Right ventricle myocardium superior (tissue), 1 donor: ENCODE data around the gene CALR3. TPM values are rescaled to one million over a fixed set of nuclear protein-coding genes. Genes with fewer than 3 reads are reported as not detected.
A peak's percentile ranks its signal among the peaks of the same experiment; 100 is the strongest.

ENCODE experiments used
- ATAC-seq: fragments of 200-7000 bp; cut with Tn5 transposase; one replicate; pipeline ENCODE4 v1.9.1; 2020; ENCODE audit warnings: mild to moderate bottlenecking; ENCODE audit not compliant: poor library complexity
- DNase-seq: peaks from one replicate; pipeline ENCODE4 v3.0.0-alpha.2; 2020
- intact Hi-C: fragments of 100-400 bp; cut with DNase I; formaldehyde crosslinking; loops from one replicate; pipeline ENCODE4 v1.11.2; 2022
- total RNA-seq: library from RNA; stranded (reverse); fragmentation: NEBNext Ultra II Directional; extraction: Animal tissue kit (Norgen Biotek cat#: 25700); gene quantifications from one replicate; pipeline ENCODE4 v1.2.1, GENCODE V29; 2021
- donor health status: DM: no; HTN: yes; CAD: no; lungs with severe emphysema.

Gene CALR3
- total RNA-seq, 1 donor from 2014 or later: not detected

- intact Hi-C loops: no loop called here
- no peak for DNase-seq
- ATAC-seq: no peak
Measured at GRCh38 chr19:16445238-16446107, 50.5 kb downstream of the CALR3 start.

- intact Hi-C loops: no loop called here
- no peak for ATAC-seq
- DNase-seq: no peak
Measured at GRCh38 chr19:16444269-16444600, 51.7 kb downstream of the CALR3 start.

- DNase-seq: peak; percentile 65
- intact Hi-C loops: no loop called here
- ATAC-seq: peak; percentile 16
Measured at GRCh38 chr19:16442386-16443276, 53.3 kb downstream of the CALR3 start.

- ATAC-seq (peak; percentile 10), DNase-seq (no peak)
- intact Hi-C loops: no loop called here
Measured at GRCh38 chr19:16441661-16442162, 54.3 kb downstream of the CALR3 start.

- intact Hi-C loops: no loop called here
- DNase-seq (no peak), ATAC-seq (peak; percentile 19)
Measured at GRCh38 chr19:16436780-16437332, 59.1 kb downstream of the CALR3 start.

GRCh38 chr19:16435999-16436650, 59.8 kb downstream of the CALR3 start:
- DNase-seq (no peak), ATAC-seq (peak; percentile 58)
- intact Hi-C loops: no loop called here

- intact Hi-C loops: no loop called here
- ATAC-seq: peak; percentile 60
- DNase-seq: no peak
Measured at GRCh38 chr19:16435238-16435917, 60.6 kb downstream of the CALR3 start.

- intact Hi-C loops: no loop called here
- DNase-seq: no peak
- ATAC-seq: no peak
Measured at GRCh38 chr19:16433986-16434385, 62.0 kb downstream of the CALR3 start.

- intact Hi-C loops: no loop called here
- ATAC-seq (peak; percentile 13), DNase-seq (no peak)
Measured at GRCh38 chr19:16429759-16430091, 66.2 kb downstream of the CALR3 start.

- intact Hi-C loops: no loop called here
- DNase-seq (peak; percentile 87), ATAC-seq (peak; percentile 94)
Measured at GRCh38 chr19:16429066-16429758, 66.8 kb downstream of the CALR3 start.

Other genes starting within 250 kb of the CALR3 start
- gene KLF2, start 171.3 kb downstream of the CALR3 start, total RNA-seq: 67.6 TPM
- 76.1 TPM for gene EPS15L1, start 24.2 kb downstream of the CALR3 start, total RNA-seq
- 3.6 TPM for gene C19orf44, start 227 bp upstream of the CALR3 start, total RNA-seq
- gene CHERP, start 46.3 kb upstream of the CALR3 start, total RNA-seq: 19.7 TPM
- 20.8 TPM for gene SLC35E1, start 76.2 kb upstream of the CALR3 start, total RNA-seq
- gene MED26, start 132.0 kb upstream of the CALR3 start, total RNA-seq: 3.9 TPM
- 27.5 TPM for gene SMIM7, start 164.0 kb upstream of the CALR3 start, total RNA-seq
- 44.6 TPM for gene TMEM38A, start 165.0 kb upstream of the CALR3 start, total RNA-seq
- gene NWD1, start 223.7 kb upstream of the CALR3 start, total RNA-seq: not detected